Liver (tissue), 9 donors: ENCODE data around the gene TYW5. TPM values are rescaled to one million over a fixed set of nuclear protein-coding genes. Genes with fewer than 3 reads are reported as not detected.

Experiments used
- DNase-seq: peaks from one replicate; pipeline ENCODE4 v3.0.0-alpha.2; 2017; ENCODE audit warnings: low spot score
- H3K27ac ChIP-seq, 2 donors: one replicate each; pipeline ENCODE4 v1.7.0; 2013; ENCODE audit warnings: inconsistent platforms in 2 of 2, low read length in 2 of 2, control low read depth in 1 of 2, low read depth in 1 of 2, mild to moderate bottlenecking in 1 of 2
- H3K27me3 ChIP-seq, 4 donors: one replicate each; pipeline versions ENCODE4 v1.6.1 to v1.7.0; 2013; ENCODE audit warnings: low read length in 3 of 4, inconsistent platforms in 1 of 4, mild to moderate bottlenecking in 1 of 4, moderate library complexity in 1 of 4; ENCODE audit not compliant: control insufficient read depth in 4 of 4, insufficient read depth in 4 of 4
- H3K36me3 ChIP-seq, 4 donors: one replicate each; pipeline versions ENCODE4 v1.6.1 to v1.7.0; 2013; ENCODE audit warnings: low read length in 3 of 4, mild to moderate bottlenecking in 3 of 4, low read depth in 1 of 4, moderate library complexity in 1 of 4; ENCODE audit not compliant: control insufficient read depth in 4 of 4, insufficient read depth in 3 of 4
- H3K4me1 ChIP-seq, 4 donors: one replicate each; pipeline versions ENCODE4 v1.6.1 to v1.7.0; 2013; ENCODE audit warnings: low read length in 3 of 4, mild to moderate bottlenecking in 3 of 4, moderate library complexity in 1 of 4; ENCODE audit not compliant: control insufficient read depth in 4 of 4, insufficient read depth in 4 of 4
- H3K4me3 ChIP-seq, 3 donors: one replicate each; pipeline versions ENCODE4 v1.6.1 to v1.7.0; 2013; ENCODE audit warnings: low read length in 3 of 3, control low read depth in 1 of 3, low read depth in 1 of 3, mild to moderate bottlenecking in 1 of 3
- H3K9ac ChIP-seq, 2 donors: one replicate each; pipeline ENCODE4 v1.7.0; 2013; ENCODE audit warnings: low read length in 2 of 2, mild to moderate bottlenecking in 2 of 2, moderate library complexity in 2 of 2, control low read depth in 1 of 2, low read depth in 1 of 2
- H3K9me3 ChIP-seq, 4 donors: one replicate each; pipeline versions ENCODE4 v1.6.1 to v1.7.0; 2013; ENCODE audit warnings: low read length in 3 of 4; ENCODE audit not compliant: control insufficient read depth in 4 of 4
- ATF3 ChIP-seq: IDR thresholded peaks from 2 replicates; pipeline ENCODE4 v1.6.1; 2016; ENCODE audit warnings: antibody characterized with exemption
- FOXA1 ChIP-seq: IDR thresholded peaks from 2 replicates; pipeline ENCODE4 v1.6.1; 2016; ENCODE audit warnings: antibody characterized with exemption
- FOXA2 ChIP-seq: IDR thresholded peaks from 2 replicates; pipeline ENCODE4 v1.6.1; 2016; ENCODE audit warnings: antibody characterized with exemption
- GABPA ChIP-seq, 2 donors: IDR thresholded peaks in 1 of 2; conservative IDR thresholded peaks in 1 of 2; 2 replicates each; pipeline ENCODE4 v1.6.1; 2016; ENCODE audit warnings: antibody characterized with exemption in 2 of 2, mild to moderate bottlenecking in 1 of 2, moderate library complexity in 1 of 2
- HNF4A ChIP-seq, 2 donors: conservative IDR thresholded peaks; 2 replicates each; pipeline ENCODE4 v1.6.1; 2016; ENCODE audit warnings: antibody characterized with exemption in 2 of 2, mild to moderate bottlenecking in 2 of 2
- HNF4G ChIP-seq: IDR thresholded peaks from 2 replicates; pipeline ENCODE4 v1.6.1; 2016; ENCODE audit warnings: antibody characterized with exemption
- JUND ChIP-seq, 2 donors: IDR thresholded peaks; 2 replicates each; pipeline ENCODE4 v1.6.1; 2016; ENCODE audit warnings: antibody characterized with exemption in 2 of 2
- MAX ChIP-seq: IDR thresholded peaks from 2 replicates; pipeline ENCODE4 v1.6.1; 2016; ENCODE audit warnings: antibody characterized with exemption
- RAD21 ChIP-seq, 2 donors: IDR thresholded peaks; 2 replicates each; pipeline ENCODE4 v1.6.1; 2016; ENCODE audit warnings: antibody characterized with exemption in 2 of 2, mild to moderate bottlenecking in 2 of 2
- RXRA ChIP-seq, 2 donors: IDR thresholded peaks; 2 replicates each; pipeline ENCODE4 v1.6.1; 2017 to 2018; ENCODE audit warnings: antibody characterized with exemption in 2 of 2, mild to moderate bottlenecking in 1 of 2
- SP1 ChIP-seq: IDR thresholded peaks from 2 replicates; pipeline ENCODE4 v1.6.1; 2018; ENCODE audit warnings: antibody characterized with exemption, mild to moderate bottlenecking
- YY1 ChIP-seq: IDR thresholded peaks from 2 replicates; pipeline ENCODE4 v1.6.1; 2016; ENCODE audit warnings: antibody characterized with exemption, mild to moderate bottlenecking
- WGBS: extraction: QIAGEN DNeasy Blood & Tissue Kit; methylation state at CpG from one replicate; pipeline ENCODE4 v1.1.7; 2013; 5-methylcytosine and 5-hydroxymethylcytosine counted together
- polyA plus RNA-seq, 2 donors: library from polyadenylated mRNA; stranded (reverse) in 1 of 2; unstranded in 1 of 2; fragments of 200-250 nt in 1 of 2; fragments of >200 nt in 1 of 2; fragmentation: Nextera tagmentation in 1 of 2; extraction: Ambion mirVana in 1 of 2; gene quantifications; one replicate each; pipeline versions ENCODE4 v1.2.1 to v1.2.3, GENCODE V29; 2013 to 2015
- total RNA-seq, 2 donors: library from RNA; depleted of rRNA; stranded (reverse); fragments of >200 nt; gene quantifications; one replicate each; pipeline ENCODE4 v1.2.3, GENCODE V29; 2014
- TF ChIP-seq, protein P1 (sequence below): fragments of 150-350 bp; IDR thresholded peaks from 2 replicates; pipeline ENCODE4 v1.5.1; 2017; ENCODE audit warnings: improper control_type of control experiment, low read depth, low read length; ENCODE audit not compliant: missing input control
- TF ChIP-seq, protein P2 (sequence below): IDR thresholded peaks from 2 replicates; pipeline ENCODE4 v1.6.1; 2016; ENCODE audit warnings: antibody characterized with exemption, mild to moderate bottlenecking
- TF ChIP-seq, protein P3 (sequence below): IDR thresholded peaks from 2 replicates; pipeline ENCODE4 v1.6.1; 2016; ENCODE audit warnings: antibody characterized with exemption
- donor health status: healthy.
- donor health status: healthy.
- donor health status: healthy.
- donor health status: healthy.
- donor health status: healthy.

The TYW5 gene
- total and polyA plus RNA-seq, 4 donors: 2.0 to 6.8 (median 4.9) TPM

DNA sequence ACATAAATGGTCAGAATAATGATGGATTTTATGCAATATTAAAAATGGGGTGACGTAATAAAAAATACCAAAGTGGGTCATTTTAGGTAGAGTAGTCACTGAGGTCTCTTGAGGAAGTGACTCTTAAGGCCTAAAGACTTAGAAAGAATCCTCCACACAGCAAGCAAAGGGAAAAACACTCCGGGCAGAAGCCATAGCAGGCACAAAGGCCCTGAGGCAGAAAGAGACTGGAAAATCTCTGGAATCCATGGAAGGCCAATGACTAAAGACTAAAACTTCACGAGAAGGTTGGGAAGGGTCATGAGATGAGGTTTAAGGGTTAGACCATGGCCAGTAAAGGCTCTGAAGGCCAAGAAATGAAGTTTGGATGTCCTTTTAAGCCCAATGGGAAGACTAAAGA lies 37.0 kb upstream of the TYW5 start:
- H3K27me3 ChIP-seq: no peaks in the 10 kb centered on the region
- no peak overlapping the region for H3K27ac ChIP-seq
- DNase-seq: no peak
- no peak overlapping the region for H3K4me3 ChIP-seq
- no peak for TF ChIP-seq HNF4G
- TF ChIP-seq JUND (IDR thresholded peaks at IDR 0.05): no peak
- TF ChIP-seq RXRA (IDR thresholded peaks at IDR 0.05): no peak
- TF ChIP-seq MAX: no peak
- no peak for TF ChIP-seq FOXA2
- TF ChIP-seq HNF4A (conservative IDR thresholded peaks at IDR 0.05): no peak
- TF ChIP-seq GABPA (IDR thresholded peaks at IDR 0.05 in 1 of 2, conservative IDR thresholded peaks at IDR 0.05 in 1 of 2): no peak
- TF ChIP-seq SP1: no peak
- TF ChIP-seq YY1: no peak
- TF ChIP-seq, protein P1, sequence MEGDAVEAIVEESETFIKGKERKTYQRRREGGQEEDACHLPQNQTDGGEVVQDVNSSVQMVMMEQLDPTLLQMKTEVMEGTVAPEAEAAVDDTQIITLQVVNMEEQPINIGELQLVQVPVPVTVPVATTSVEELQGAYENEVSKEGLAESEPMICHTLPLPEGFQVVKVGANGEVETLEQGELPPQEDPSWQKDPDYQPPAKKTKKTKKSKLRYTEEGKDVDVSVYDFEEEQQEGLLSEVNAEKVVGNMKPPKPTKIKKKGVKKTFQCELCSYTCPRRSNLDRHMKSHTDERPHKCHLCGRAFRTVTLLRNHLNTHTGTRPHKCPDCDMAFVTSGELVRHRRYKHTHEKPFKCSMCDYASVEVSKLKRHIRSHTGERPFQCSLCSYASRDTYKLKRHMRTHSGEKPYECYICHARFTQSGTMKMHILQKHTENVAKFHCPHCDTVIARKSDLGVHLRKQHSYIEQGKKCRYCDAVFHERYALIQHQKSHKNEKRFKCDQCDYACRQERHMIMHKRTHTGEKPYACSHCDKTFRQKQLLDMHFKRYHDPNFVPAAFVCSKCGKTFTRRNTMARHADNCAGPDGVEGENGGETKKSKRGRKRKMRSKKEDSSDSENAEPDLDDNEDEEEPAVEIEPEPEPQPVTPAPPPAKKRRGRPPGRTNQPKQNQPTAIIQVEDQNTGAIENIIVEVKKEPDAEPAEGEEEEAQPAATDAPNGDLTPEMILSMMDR: no peak
- no peak for TF ChIP-seq RAD21 (IDR thresholded peaks at IDR 0.05)
- TF ChIP-seq, protein P2, sequence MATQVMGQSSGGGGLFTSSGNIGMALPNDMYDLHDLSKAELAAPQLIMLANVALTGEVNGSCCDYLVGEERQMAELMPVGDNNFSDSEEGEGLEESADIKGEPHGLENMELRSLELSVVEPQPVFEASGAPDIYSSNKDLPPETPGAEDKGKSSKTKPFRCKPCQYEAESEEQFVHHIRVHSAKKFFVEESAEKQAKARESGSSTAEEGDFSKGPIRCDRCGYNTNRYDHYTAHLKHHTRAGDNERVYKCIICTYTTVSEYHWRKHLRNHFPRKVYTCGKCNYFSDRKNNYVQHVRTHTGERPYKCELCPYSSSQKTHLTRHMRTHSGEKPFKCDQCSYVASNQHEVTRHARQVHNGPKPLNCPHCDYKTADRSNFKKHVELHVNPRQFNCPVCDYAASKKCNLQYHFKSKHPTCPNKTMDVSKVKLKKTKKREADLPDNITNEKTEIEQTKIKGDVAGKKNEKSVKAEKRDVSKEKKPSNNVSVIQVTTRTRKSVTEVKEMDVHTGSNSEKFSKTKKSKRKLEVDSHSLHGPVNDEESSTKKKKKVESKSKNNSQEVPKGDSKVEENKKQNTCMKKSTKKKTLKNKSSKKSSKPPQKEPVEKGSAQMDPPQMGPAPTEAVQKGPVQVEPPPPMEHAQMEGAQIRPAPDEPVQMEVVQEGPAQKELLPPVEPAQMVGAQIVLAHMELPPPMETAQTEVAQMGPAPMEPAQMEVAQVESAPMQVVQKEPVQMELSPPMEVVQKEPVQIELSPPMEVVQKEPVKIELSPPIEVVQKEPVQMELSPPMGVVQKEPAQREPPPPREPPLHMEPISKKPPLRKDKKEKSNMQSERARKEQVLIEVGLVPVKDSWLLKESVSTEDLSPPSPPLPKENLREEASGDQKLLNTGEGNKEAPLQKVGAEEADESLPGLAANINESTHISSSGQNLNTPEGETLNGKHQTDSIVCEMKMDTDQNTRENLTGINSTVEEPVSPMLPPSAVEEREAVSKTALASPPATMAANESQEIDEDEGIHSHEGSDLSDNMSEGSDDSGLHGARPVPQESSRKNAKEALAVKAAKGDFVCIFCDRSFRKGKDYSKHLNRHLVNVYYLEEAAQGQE: no peak
- no peak for TF ChIP-seq FOXA1
- no peaks in the 10 kb centered on the region for H3K4me1 ChIP-seq
- no peak overlapping the region for H3K9ac ChIP-seq
- no peaks in the 10 kb centered on the region for H3K36me3 ChIP-seq
- WGBS: 95% methylated on average over 3 of the region's 3 CpGs
- H3K9me3 ChIP-seq: no peaks in the 10 kb centered on the region

- H3K9ac ChIP-seq: no peak overlapping the region
- no peak overlapping the region for H3K4me3 ChIP-seq
- 97% methylated on average over 2 of the region's 2 CpGs for WGBS
- H3K27ac ChIP-seq: no peak overlapping the region
- H3K4me1 ChIP-seq: no peaks in the 10 kb centered on the region
- DNase-seq: no peak
- H3K9me3 ChIP-seq: no peaks in the 10 kb centered on the region
- H3K27me3 ChIP-seq: no peaks in the 10 kb centered on the region
- no peaks in the 10 kb centered on the region for H3K36me3 ChIP-seq
- TF ChIP-seq SP1: no peak
- no peak for TF ChIP-seq HNF4A (conservative IDR thresholded peaks at IDR 0.05)
- no peak for TF ChIP-seq ATF3
- TF ChIP-seq, protein P2: no peak
- no peak for TF ChIP-seq JUND (IDR thresholded peaks at IDR 0.05)
- no peak for TF ChIP-seq RXRA (IDR thresholded peaks at IDR 0.05)
- TF ChIP-seq, protein P3, sequence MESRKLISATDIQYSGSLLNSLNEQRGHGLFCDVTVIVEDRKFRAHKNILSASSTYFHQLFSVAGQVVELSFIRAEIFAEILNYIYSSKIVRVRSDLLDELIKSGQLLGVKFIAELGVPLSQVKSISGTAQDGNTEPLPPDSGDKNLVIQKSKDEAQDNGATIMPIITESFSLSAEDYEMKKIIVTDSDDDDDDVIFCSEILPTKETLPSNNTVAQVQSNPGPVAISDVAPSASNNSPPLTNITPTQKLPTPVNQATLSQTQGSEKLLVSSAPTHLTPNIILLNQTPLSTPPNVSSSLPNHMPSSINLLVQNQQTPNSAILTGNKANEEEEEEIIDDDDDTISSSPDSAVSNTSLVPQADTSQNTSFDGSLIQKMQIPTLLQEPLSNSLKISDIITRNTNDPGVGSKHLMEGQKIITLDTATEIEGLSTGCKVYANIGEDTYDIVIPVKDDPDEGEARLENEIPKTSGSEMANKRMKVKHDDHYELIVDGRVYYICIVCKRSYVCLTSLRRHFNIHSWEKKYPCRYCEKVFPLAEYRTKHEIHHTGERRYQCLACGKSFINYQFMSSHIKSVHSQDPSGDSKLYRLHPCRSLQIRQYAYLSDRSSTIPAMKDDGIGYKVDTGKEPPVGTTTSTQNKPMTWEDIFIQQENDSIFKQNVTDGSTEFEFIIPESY: no peak
These were observed 36.4 kb upstream of the TYW5 start for GRCh38 chr2:199991691-199992090.
